SK-N-MC (cell line): Measurements from ENCODE around the gene GET4.
"Not testable (repeated sequence)": the region's sequence is repeated elsewhere in the genome, so short reads cannot be mapped to it uniquely, and the experiment has no call there.

Experiments
- DNase-seq: peaks from one replicate; pipeline ENCODE4 v3.0.0-alpha.2; 2011; ENCODE audit warnings: low read depth, low spot score
- H3K27ac ChIP-seq: fragments of 200-600 bp; sonication (generic); 2 replicates; pipeline ENCODE4 v1.5.1; 2016; ENCODE audit warnings: mixed run types
- H3K36me3 ChIP-seq: fragments of 200-600 bp; sonication (generic); 2 replicates; pipeline ENCODE4 v1.6.1; 2017; ENCODE audit warnings: antibody characterized with exemption, low read length, mixed read lengths; ENCODE audit not compliant: insufficient read depth
- H3K4me3 ChIP-seq: fragments of 200-600 bp; sonication (generic); 2 replicates; pipeline ENCODE4 v1.5.1; 2016
- H3K9ac ChIP-seq: fragments of 200-600 bp; sonication (generic); 2 replicates; pipeline ENCODE4 v1.8.0; 2017; ENCODE audit warnings: mixed run types, mixed read lengths; ENCODE audit not compliant: insufficient read length
- H3K9me3 ChIP-seq: fragments of 200-600 bp; sonication (generic); 2 replicates; pipeline ENCODE4 v1.6.1; 2017; ENCODE audit warnings: low read depth, mild to moderate bottlenecking, antibody characterized with exemption, low read length, moderate library complexity, mixed read lengths
- EZH2 ChIP-seq: fragments of 200-600 bp; sonication (generic); IDR thresholded peaks from one replicate; pipeline ENCODE4 v1.6.1; 2017; ENCODE audit warnings: antibody characterized with exemption
- FOXP2 ChIP-seq: optimal IDR thresholded peaks from 2 replicates; pipeline ENCODE3; 2011; ENCODE audit warnings: mild to moderate bottlenecking, moderate library complexity; ENCODE audit not compliant: insufficient read depth; ENCODE audit errors: extremely low read length, control extremely low read depth
- POLR2AphosphoS5 ChIP-seq: IDR thresholded peaks from 2 replicates; pipeline ENCODE4 v1.6.1; 2012; ENCODE audit warnings: mild to moderate bottlenecking, low read depth, low read length, borderline replicate concordance

Gene GET4

DNA sequence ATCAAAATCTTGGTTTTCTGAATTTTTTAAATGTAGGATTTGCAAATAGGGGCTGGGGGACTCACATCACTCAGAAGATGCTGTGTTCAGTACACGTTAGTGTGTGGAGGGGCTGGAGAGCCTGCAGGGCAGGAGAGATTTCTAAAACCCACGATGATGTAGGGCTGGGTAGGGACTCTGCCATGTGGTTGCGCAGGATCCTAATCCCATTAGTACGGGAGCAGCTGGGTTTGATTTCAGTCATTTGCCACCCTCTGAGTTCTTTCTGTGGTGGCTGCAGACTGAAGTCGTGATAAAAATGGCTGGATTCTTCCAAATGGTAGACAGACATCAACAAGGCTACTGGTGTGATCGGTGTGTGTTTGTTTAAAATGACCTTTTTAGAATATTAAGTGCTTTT is 14.2 kb upstream of the GET4 start:
- no peak overlapping the region for H3K27ac ChIP-seq
- peaks cover 68% of the 10 kb centered on the region for H3K36me3 ChIP-seq
- DNase-seq: no peak

GRCh38 chr7:863106-863505 is 13.2 kb upstream of the GET4 start:
- no peak for DNase-seq
- Histone ChIP-seq H3K9me3 (no peaks in the 10 kb centered on the region), H3K4me3 (no peak overlapping the region), H3K36me3 (peaks cover 65% of the 10 kb centered on the region), H3K9ac (no peak overlapping the region), H3K27ac (no peak overlapping the region)
- TF ChIP-seq POLR2AphosphoS5: no peak
- TF ChIP-seq EZH2: no peak
- no peak for TF ChIP-seq FOXP2

More for the DNA sequence above, 14.2 kb upstream of the GET4 start:
- H3K9ac ChIP-seq: no peak overlapping the region
- H3K9me3 ChIP-seq: no peaks in the 10 kb centered on the region
- TF ChIP-seq POLR2AphosphoS5: no peak
- TF ChIP-seq EZH2: no peak
- no peak for TF ChIP-seq FOXP2
- no peak overlapping the region for H3K4me3 ChIP-seq

DNA sequence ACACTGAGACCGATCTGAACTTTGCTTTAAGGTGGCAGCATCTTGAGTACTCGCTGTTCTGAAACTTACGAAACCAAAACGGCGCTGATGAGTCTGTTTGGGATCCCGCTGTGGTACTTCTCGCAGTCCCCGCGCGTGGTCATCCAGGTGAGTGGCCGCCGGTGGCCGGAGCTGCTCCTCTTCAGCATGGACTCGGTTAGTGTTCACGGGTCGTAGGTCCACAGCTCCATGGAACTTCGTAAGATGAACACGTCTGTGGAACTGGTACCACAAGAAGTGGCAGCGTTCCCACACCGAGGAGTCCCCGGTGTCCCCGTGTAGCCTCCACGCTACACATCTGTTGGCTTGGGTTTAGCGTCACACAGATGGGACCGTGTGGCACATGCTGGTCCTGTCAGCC is 10.4 kb upstream of the GET4 start:
- Histone ChIP-seq H3K9me3 (no peaks in the 10 kb centered on the region), H3K9ac (no peak overlapping the region), H3K4me3 (no peak overlapping the region), H3K27ac (no peak overlapping the region), H3K36me3 (peaks cover 53% of the 10 kb centered on the region)
- DNase-seq: no peak
- TF ChIP-seq FOXP2: no peak
- TF ChIP-seq EZH2: no peak

DNA sequence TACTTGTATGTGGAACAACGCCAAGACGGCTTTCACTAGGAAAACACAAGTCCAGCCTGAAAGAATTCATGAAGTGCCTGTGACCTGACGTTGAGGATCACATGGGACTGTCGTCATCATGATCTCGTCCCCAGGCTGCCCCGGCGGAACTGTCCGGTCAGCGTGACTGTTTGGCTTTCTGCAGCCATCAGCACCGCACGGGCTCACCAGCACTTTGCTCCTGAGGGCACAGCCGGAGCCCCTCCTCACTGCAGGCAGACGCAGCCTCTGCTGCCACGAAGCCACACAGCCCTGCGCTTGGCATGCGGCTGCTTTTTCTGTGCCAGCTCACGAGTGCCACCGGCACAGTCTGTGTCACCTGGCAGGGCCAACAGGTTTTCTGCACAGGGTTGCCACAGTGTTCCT is 9.4 kb upstream of the GET4 start:
- no peak overlapping the region for H3K27ac ChIP-seq
- DNase-seq: no peak
- H3K4me3 ChIP-seq: no peak overlapping the region
- peaks cover 43% of the 10 kb centered on the region for H3K36me3 ChIP-seq
- no peaks in the 10 kb centered on the region for H3K9me3 ChIP-seq
- H3K9ac ChIP-seq: no peak overlapping the region
- TF ChIP-seq FOXP2 (no peak), EZH2 (no peak), POLR2AphosphoS5 (no peak)

GRCh38 chr7:867406-868188 is 8.8 kb upstream of the GET4 start:
- no peaks in the 10 kb centered on the region for H3K9me3 ChIP-seq
- DNase-seq: no peak
- no peak overlapping the region for H3K9ac ChIP-seq
- H3K36me3 ChIP-seq: peaks cover 44% of the 10 kb centered on the region
- H3K27ac ChIP-seq: no peak overlapping the region
- TF ChIP-seq POLR2AphosphoS5 (no peak), FOXP2 (no peak), EZH2 (no peak)
- no peak overlapping the region for H3K4me3 ChIP-seq

DNA sequence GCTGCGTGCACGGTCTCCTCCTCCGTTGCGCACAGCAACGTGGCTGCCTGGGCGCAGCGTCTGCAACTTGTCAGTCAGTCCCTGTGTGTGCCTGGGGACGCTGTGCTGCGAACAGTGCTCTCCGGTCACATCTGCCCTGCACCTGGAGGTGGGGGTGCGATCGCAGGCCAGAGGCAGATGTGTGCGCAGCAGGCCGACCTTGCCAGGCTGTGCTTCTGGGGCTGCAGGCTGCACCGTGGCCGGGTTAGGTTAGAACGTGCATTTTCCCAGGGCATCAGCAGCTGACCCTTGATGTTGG is 8.2 kb upstream of the GET4 start:
- Histone ChIP-seq H3K9me3 (no peaks in the 10 kb centered on the region), H3K9ac (no peak overlapping the region), H3K36me3 (peaks cover 48% of the 10 kb centered on the region), H3K27ac (no peak overlapping the region), H3K4me3 (no peak overlapping the region)
- TF ChIP-seq FOXP2: no peak
- TF ChIP-seq EZH2: no peak
- TF ChIP-seq POLR2AphosphoS5: no peak
- DNase-seq: no peak

- Histone ChIP-seq H3K36me3 (peaks cover 45% of the 10 kb centered on the region), H3K9ac (no peak overlapping the region), H3K4me3 (no peak overlapping the region), H3K27ac (no peak overlapping the region), H3K9me3 (no peaks in the 10 kb centered on the region)
- TF ChIP-seq POLR2AphosphoS5 (no peak), EZH2 (no peak), FOXP2 (no peak)
- no peak for DNase-seq
Observed at GRCh38 chr7:869348-869747, 7.0 kb upstream of the GET4 start.

GRCh38 chr7:871900-872537 is 4.3 kb upstream of the GET4 start:
- no peak overlapping the region for H3K9ac ChIP-seq
- TF ChIP-seq EZH2 (no peak), FOXP2 (no peak), POLR2AphosphoS5 (no peak)
- peaks cover 34% of the 10 kb centered on the region for H3K36me3 ChIP-seq

DNA sequence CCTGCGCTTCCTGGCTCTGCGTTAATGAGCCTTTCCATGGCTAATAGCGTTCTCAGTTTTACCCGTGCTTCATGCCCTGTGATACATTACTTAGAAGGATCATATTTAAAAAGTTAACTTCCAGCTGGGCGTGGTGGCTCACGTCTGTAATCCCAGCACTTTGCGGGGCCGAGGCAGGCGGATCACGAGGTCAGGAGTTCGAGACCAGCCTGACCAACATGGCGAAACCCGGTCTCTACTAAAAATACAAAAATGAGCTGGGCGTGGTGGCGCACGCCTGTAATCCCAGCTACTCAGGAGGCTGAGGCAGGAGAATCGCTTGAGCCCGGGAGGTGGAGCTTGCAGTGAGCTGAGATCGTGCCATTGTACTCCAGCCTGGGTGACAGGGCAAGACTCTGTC is 3.7 kb upstream of the GET4 start:
- H3K27ac ChIP-seq, H3K4me3 ChIP-seq, H3K9me3 ChIP-seq, H3K9ac ChIP-seq, DNase-seq: not testable (repeated sequence)
- H3K36me3 ChIP-seq: peaks cover 30% of the 10 kb centered on the region

More at GRCh38 chr7:871900-872537, 4.3 kb upstream of the GET4 start:
- no peak for DNase-seq
- Histone ChIP-seq H3K9me3 (no peaks in the 10 kb centered on the region), H3K4me3 (no peak overlapping the region), H3K27ac (no peak overlapping the region)
